Liver (tissue), 9 donors: ENCODE measurements around the gene CELA1. TPM values are rescaled to one million over a fixed set of nuclear protein-coding genes. Genes with fewer than 3 reads are reported as not detected.

Source experiments
- DNase-seq: peaks from one replicate; pipeline ENCODE4 v3.0.0-alpha.2; 2017; ENCODE audit warnings: low spot score
- H3K27ac ChIP-seq, 2 donors: one replicate each; pipeline ENCODE4 v1.7.0; 2013; ENCODE audit warnings: inconsistent platforms in 2 of 2, low read length in 2 of 2, control low read depth in 1 of 2, low read depth in 1 of 2, mild to moderate bottlenecking in 1 of 2
- H3K27me3 ChIP-seq, 4 donors: one replicate each; pipeline versions ENCODE4 v1.6.1 to v1.7.0; 2013; ENCODE audit warnings: low read length in 3 of 4, inconsistent platforms in 1 of 4, mild to moderate bottlenecking in 1 of 4, moderate library complexity in 1 of 4; ENCODE audit not compliant: control insufficient read depth in 4 of 4, insufficient read depth in 4 of 4
- H3K36me3 ChIP-seq, 4 donors: one replicate each; pipeline versions ENCODE4 v1.6.1 to v1.7.0; 2013; ENCODE audit warnings: low read length in 3 of 4, mild to moderate bottlenecking in 3 of 4, low read depth in 1 of 4, moderate library complexity in 1 of 4; ENCODE audit not compliant: control insufficient read depth in 4 of 4, insufficient read depth in 3 of 4
- H3K4me1 ChIP-seq, 4 donors: one replicate each; pipeline versions ENCODE4 v1.6.1 to v1.7.0; 2013; ENCODE audit warnings: low read length in 3 of 4, mild to moderate bottlenecking in 3 of 4, moderate library complexity in 1 of 4; ENCODE audit not compliant: control insufficient read depth in 4 of 4, insufficient read depth in 4 of 4
- H3K4me3 ChIP-seq, 3 donors: one replicate each; pipeline versions ENCODE4 v1.6.1 to v1.7.0; 2013; ENCODE audit warnings: low read length in 3 of 3, control low read depth in 1 of 3, low read depth in 1 of 3, mild to moderate bottlenecking in 1 of 3
- H3K9ac ChIP-seq, 2 donors: one replicate each; pipeline ENCODE4 v1.7.0; 2013; ENCODE audit warnings: low read length in 2 of 2, mild to moderate bottlenecking in 2 of 2, moderate library complexity in 2 of 2, control low read depth in 1 of 2, low read depth in 1 of 2
- H3K9me3 ChIP-seq, 4 donors: one replicate each; pipeline versions ENCODE4 v1.6.1 to v1.7.0; 2013; ENCODE audit warnings: low read length in 3 of 4; ENCODE audit not compliant: control insufficient read depth in 4 of 4
- EGR1 ChIP-seq, 2 donors: IDR thresholded peaks; 2 replicates each; pipeline ENCODE4 v1.6.1; 2016 to 2018; ENCODE audit warnings: antibody characterized with exemption in 2 of 2, low read depth in 2 of 2
- FOXA1 ChIP-seq: IDR thresholded peaks from 2 replicates; pipeline ENCODE4 v1.6.1; 2016; ENCODE audit warnings: antibody characterized with exemption
- GABPA ChIP-seq, 2 donors: IDR thresholded peaks in 1 of 2; conservative IDR thresholded peaks in 1 of 2; 2 replicates each; pipeline ENCODE4 v1.6.1; 2016; ENCODE audit warnings: antibody characterized with exemption in 2 of 2, mild to moderate bottlenecking in 1 of 2, moderate library complexity in 1 of 2
- HNF4A ChIP-seq, 2 donors: conservative IDR thresholded peaks; 2 replicates each; pipeline ENCODE4 v1.6.1; 2016; ENCODE audit warnings: antibody characterized with exemption in 2 of 2, mild to moderate bottlenecking in 2 of 2
- HNF4G ChIP-seq: IDR thresholded peaks from 2 replicates; pipeline ENCODE4 v1.6.1; 2016; ENCODE audit warnings: antibody characterized with exemption
- JUND ChIP-seq, 2 donors: IDR thresholded peaks; 2 replicates each; pipeline ENCODE4 v1.6.1; 2016; ENCODE audit warnings: antibody characterized with exemption in 2 of 2
- RAD21 ChIP-seq, 2 donors: IDR thresholded peaks; 2 replicates each; pipeline ENCODE4 v1.6.1; 2016; ENCODE audit warnings: antibody characterized with exemption in 2 of 2, mild to moderate bottlenecking in 2 of 2
- RXRA ChIP-seq, 2 donors: IDR thresholded peaks; 2 replicates each; pipeline ENCODE4 v1.6.1; 2017 to 2018; ENCODE audit warnings: antibody characterized with exemption in 2 of 2, mild to moderate bottlenecking in 1 of 2
- SP1 ChIP-seq: IDR thresholded peaks from 2 replicates; pipeline ENCODE4 v1.6.1; 2018; ENCODE audit warnings: antibody characterized with exemption, mild to moderate bottlenecking
- TAF1 ChIP-seq: conservative IDR thresholded peaks from 2 replicates; pipeline ENCODE4 v1.6.1; 2016; ENCODE audit warnings: antibody characterized with exemption, mild to moderate bottlenecking
- WGBS: extraction: QIAGEN DNeasy Blood & Tissue Kit; methylation state at CpG from one replicate; pipeline ENCODE4 v1.1.7; 2013; 5-methylcytosine and 5-hydroxymethylcytosine counted together
- polyA plus RNA-seq, 2 donors: library from polyadenylated mRNA; stranded (reverse) in 1 of 2; unstranded in 1 of 2; fragments of 200-250 nt in 1 of 2; fragments of >200 nt in 1 of 2; fragmentation: Nextera tagmentation in 1 of 2; extraction: Ambion mirVana in 1 of 2; gene quantifications; one replicate each; pipeline versions ENCODE4 v1.2.1 to v1.2.3, GENCODE V29; 2013 to 2015
- total RNA-seq, 2 donors: library from RNA; depleted of rRNA; stranded (reverse); fragments of >200 nt; gene quantifications; one replicate each; pipeline ENCODE4 v1.2.3, GENCODE V29; 2014
- TF ChIP-seq, protein P1 (sequence below): IDR thresholded peaks from 2 replicates; pipeline ENCODE4 v1.6.1; 2016; ENCODE audit warnings: antibody characterized with exemption
- TF ChIP-seq, protein P2 (sequence below): IDR thresholded peaks from 2 replicates; pipeline ENCODE4 v1.6.1; 2016; ENCODE audit warnings: antibody characterized with exemption
- TF ChIP-seq, protein P3 (sequence below): IDR thresholded peaks from 2 replicates; pipeline ENCODE4 v1.6.1; 2016; ENCODE audit warnings: antibody characterized with exemption
- TF ChIP-seq, protein P4 (sequence below): fragments of 150-350 bp; IDR thresholded peaks from 2 replicates; pipeline ENCODE4 v1.5.1; 2017; ENCODE audit warnings: improper control_type of control experiment, low read depth, low read length; ENCODE audit not compliant: missing input control
- donor health status: healthy.
- donor health status: healthy.
- donor health status: healthy.
- donor health status: healthy.
- donor health status: healthy.

CELA1 gene
- total and polyA plus RNA-seq, 4 donors: not detected

DNA sequence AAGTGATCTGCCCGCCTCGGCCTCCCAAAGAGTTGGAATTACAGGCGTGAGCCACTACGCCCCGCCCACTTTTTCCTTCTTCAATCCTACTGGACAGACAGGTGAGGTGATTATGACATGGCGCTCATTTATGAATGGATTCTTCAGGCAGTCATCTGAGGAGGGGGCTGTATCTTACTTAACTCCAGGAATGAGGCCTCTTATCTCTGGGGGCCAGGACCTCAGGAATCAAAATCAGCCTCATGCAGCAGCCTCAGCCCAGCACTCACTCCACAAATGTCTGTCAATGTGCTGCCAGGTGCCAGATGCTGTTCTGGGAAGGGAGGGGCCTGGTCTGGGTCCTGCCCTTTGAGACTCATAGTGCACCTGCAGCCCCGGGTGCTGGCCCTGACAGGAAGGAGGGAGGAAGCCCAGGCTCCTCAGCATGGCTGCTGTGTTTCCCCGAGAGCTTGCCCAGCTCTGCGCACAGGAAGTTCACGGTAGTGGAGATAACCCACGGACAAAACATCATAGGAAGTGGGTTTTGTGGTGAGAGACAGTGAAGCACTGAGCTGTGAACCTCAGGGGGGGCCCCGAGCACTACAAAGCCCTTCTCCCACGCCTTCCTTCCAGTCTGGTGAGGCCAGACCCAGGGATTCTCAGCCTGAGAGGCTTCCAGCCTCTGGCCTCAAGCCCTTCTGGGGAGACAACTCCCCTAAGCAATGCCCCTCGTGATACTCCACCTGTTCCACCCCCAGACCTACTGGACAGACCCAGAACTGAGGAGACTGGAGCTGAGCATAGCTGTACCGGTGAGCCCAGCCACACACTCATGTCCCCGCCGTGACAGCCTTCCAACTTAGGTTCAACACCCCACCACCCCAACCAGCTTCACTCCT is 22.4 kb upstream of the CELA1 start:
- Histone ChIP-seq H3K9me3 (no peaks in the 10 kb centered on the region), H3K4me3 (no peak overlapping the region), H3K36me3 (no peaks in the 10 kb centered on the region), H3K9ac (no peak overlapping the region), H3K4me1 (peaks cover 0 to 11% (median 4%) of the 10 kb centered on the region in 4 donors), H3K27ac (no peak overlapping the region), H3K27me3 (no peaks in the 10 kb centered on the region)
- DNase-seq: peak; percentile 44
- 71% methylated on average over 17 of the region's 17 CpGs for WGBS
- no peak for TF ChIP-seq HNF4A (conservative IDR thresholded peaks at IDR 0.05)
- TF ChIP-seq EGR1 (IDR thresholded peaks at IDR 0.05; ENCODE audit: low read depth in 2 of 2): no peak
- TF ChIP-seq FOXA1: no peak
- no peak for TF ChIP-seq RXRA (IDR thresholded peaks at IDR 0.05)
- no peak for TF ChIP-seq TAF1
- TF ChIP-seq SP1: no peak
- TF ChIP-seq HNF4G: no peak
- no peak for TF ChIP-seq GABPA (IDR thresholded peaks at IDR 0.05 in 1 of 2, conservative IDR thresholded peaks at IDR 0.05 in 1 of 2)
- TF ChIP-seq, protein P1, sequence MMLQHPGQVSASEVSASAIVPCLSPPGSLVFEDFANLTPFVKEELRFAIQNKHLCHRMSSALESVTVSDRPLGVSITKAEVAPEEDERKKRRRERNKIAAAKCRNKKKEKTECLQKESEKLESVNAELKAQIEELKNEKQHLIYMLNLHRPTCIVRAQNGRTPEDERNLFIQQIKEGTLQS: no peak
- TF ChIP-seq, protein P2, sequence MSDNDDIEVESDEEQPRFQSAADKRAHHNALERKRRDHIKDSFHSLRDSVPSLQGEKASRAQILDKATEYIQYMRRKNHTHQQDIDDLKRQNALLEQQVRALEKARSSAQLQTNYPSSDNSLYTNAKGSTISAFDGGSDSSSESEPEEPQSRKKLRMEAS: no peak
- TF ChIP-seq, protein P3, sequence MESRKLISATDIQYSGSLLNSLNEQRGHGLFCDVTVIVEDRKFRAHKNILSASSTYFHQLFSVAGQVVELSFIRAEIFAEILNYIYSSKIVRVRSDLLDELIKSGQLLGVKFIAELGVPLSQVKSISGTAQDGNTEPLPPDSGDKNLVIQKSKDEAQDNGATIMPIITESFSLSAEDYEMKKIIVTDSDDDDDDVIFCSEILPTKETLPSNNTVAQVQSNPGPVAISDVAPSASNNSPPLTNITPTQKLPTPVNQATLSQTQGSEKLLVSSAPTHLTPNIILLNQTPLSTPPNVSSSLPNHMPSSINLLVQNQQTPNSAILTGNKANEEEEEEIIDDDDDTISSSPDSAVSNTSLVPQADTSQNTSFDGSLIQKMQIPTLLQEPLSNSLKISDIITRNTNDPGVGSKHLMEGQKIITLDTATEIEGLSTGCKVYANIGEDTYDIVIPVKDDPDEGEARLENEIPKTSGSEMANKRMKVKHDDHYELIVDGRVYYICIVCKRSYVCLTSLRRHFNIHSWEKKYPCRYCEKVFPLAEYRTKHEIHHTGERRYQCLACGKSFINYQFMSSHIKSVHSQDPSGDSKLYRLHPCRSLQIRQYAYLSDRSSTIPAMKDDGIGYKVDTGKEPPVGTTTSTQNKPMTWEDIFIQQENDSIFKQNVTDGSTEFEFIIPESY: no peak

DNA sequence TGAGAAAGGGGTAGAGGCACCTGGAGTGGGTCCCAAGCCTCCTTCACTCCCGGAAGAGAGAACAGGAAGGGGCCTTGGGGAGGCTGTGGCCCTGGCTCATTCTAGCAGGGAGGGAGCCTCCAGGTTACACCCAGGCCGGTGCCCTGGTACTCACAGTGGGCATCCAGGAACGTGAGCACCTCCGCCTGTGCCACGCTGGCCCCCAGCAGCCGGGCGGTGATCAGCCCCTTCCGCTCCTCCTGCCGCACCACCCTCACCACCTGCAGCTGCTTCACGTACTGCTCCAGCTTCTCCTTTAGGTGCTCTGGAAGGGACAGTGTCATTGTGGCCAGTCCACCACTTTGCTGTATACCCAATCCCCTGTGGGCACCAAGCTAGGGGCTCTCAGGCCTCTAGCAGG is 18.8 kb upstream of the CELA1 start:
- no peak overlapping the region for H3K4me3 ChIP-seq
- H3K27ac ChIP-seq: no peak overlapping the region
- WGBS: 96% methylated on average over 10 of the region's 10 CpGs
- H3K36me3 ChIP-seq: no peaks in the 10 kb centered on the region
- H3K9ac ChIP-seq: no peak overlapping the region
- H3K9me3 ChIP-seq: no peaks in the 10 kb centered on the region
- no peak for DNase-seq
- H3K4me1 ChIP-seq: no peaks in the 10 kb centered on the region
- no peaks in the 10 kb centered on the region for H3K27me3 ChIP-seq
- TF ChIP-seq HNF4A (conservative IDR thresholded peaks at IDR 0.05) (no peak), TAF1 (no peak), RXRA (IDR thresholded peaks at IDR 0.05) (no peak), EGR1 (IDR thresholded peaks at IDR 0.05; ENCODE audit: low read depth in 2 of 2) (no peak), JUND (IDR thresholded peaks at IDR 0.05) (no peak), HNF4G (no peak), RAD21 (IDR thresholded peaks at IDR 0.05) (no peak), FOXA1 (no peak), SP1 (no peak)
- TF ChIP-seq, protein P3: no peak
- TF ChIP-seq, protein P1: no peak
- TF ChIP-seq, protein P4, sequence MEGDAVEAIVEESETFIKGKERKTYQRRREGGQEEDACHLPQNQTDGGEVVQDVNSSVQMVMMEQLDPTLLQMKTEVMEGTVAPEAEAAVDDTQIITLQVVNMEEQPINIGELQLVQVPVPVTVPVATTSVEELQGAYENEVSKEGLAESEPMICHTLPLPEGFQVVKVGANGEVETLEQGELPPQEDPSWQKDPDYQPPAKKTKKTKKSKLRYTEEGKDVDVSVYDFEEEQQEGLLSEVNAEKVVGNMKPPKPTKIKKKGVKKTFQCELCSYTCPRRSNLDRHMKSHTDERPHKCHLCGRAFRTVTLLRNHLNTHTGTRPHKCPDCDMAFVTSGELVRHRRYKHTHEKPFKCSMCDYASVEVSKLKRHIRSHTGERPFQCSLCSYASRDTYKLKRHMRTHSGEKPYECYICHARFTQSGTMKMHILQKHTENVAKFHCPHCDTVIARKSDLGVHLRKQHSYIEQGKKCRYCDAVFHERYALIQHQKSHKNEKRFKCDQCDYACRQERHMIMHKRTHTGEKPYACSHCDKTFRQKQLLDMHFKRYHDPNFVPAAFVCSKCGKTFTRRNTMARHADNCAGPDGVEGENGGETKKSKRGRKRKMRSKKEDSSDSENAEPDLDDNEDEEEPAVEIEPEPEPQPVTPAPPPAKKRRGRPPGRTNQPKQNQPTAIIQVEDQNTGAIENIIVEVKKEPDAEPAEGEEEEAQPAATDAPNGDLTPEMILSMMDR: no peak
